BE2C (cell line): ENCODE measurements around the gene FKBP5.
"Not testable (repeated sequence)": the region's sequence is repeated elsewhere in the genome, so short reads cannot be mapped to it uniquely, and the experiment has no call there.

ENCODE experiments used
- DNase-seq: peaks from one replicate; pipeline ENCODE4 v3.0.0-alpha.2; 2020
- H3K27me3 ChIP-seq: fragments of 250-450 bp; sonication (Bioruptor Pico); 2 replicates; pipeline ENCODE4 v1.5.1; 2020; ENCODE audit warnings: mild to moderate bottlenecking
- H3K36me3 ChIP-seq: fragments of 250-450 bp; sonication (Bioruptor Pico); 2 replicates; pipeline ENCODE4 v1.5.1; 2020; ENCODE audit warnings: mild to moderate bottlenecking
- H3K4me1 ChIP-seq: fragments of 250-450 bp; sonication (Bioruptor Pico); 2 replicates; pipeline ENCODE4 v1.5.1; 2020
- H3K4me3 ChIP-seq: 2 replicates; pipeline ENCODE4 v1.5.1; 2011; ENCODE audit warnings: low read depth, low read length
- H3K9me3 ChIP-seq: fragments of 250-450 bp; sonication (Bioruptor Pico); 2 replicates; pipeline ENCODE4 v1.5.1; 2020
- CTCF ChIP-seq: IDR thresholded peaks from 2 replicates; pipeline ENCODE4 v1.5.1; 2012; ENCODE audit warnings: mild to moderate bottlenecking, low read depth, low read length

Gene FKBP5

GRCh38 chr6:35581633-35582032 is 107.1 kb downstream of the FKBP5 start:
- peaks cover 11% of the 10 kb centered on the region for H3K4me1 ChIP-seq
- peaks cover 19% of the 10 kb centered on the region for H3K36me3 ChIP-seq
- H3K27me3 ChIP-seq = no peaks in the 10 kb centered on the region
- H3K9me3 ChIP-seq = no peaks in the 10 kb centered on the region
- H3K4me3 ChIP-seq = no peak overlapping the region
- no peak for DNase-seq
- TF ChIP-seq CTCF = no peak

- TF ChIP-seq CTCF = no peak
- no peaks in the 10 kb centered on the region for H3K9me3 ChIP-seq
- no peaks in the 10 kb centered on the region for H3K27me3 ChIP-seq
- peaks cover 26% of the 10 kb centered on the region for H3K36me3 ChIP-seq
- H3K4me3 ChIP-seq = no peak overlapping the region
- DNase-seq = no peak
- peaks cover 10% of the 10 kb centered on the region for H3K4me1 ChIP-seq
Measured at GRCh38 chr6:35580836-35581235, 107.9 kb downstream of the FKBP5 start.

- Histone ChIP-seq H3K4me1 (no peaks in the 10 kb centered on the region), H3K4me3 (no peak overlapping the region), H3K36me3 (peaks cover 40% of the 10 kb centered on the region), H3K9me3 (no peaks in the 10 kb centered on the region), H3K27me3 (no peaks in the 10 kb centered on the region)
- no peak for DNase-seq
- no peak for TF ChIP-seq CTCF
Measured at GRCh38 chr6:35576682-35577081, 112.0 kb downstream of the FKBP5 start.

- Histone ChIP-seq H3K36me3 (peaks cover 32% of the 10 kb centered on the region), H3K27me3 (no peaks in the 10 kb centered on the region), H3K9me3 (no peaks in the 10 kb centered on the region), H3K4me3 (no peak overlapping the region), H3K4me1 (no peaks in the 10 kb centered on the region)
- no peak for TF ChIP-seq CTCF
- no peak for DNase-seq
Measured at GRCh38 chr6:35573495-35574110, 115.1 kb downstream of the FKBP5 start.

- DNase-seq, H3K9me3 ChIP-seq, H3K4me1 ChIP-seq, H3K27me3 ChIP-seq, H3K4me3 ChIP-seq: not testable (repeated sequence)
- H3K36me3 ChIP-seq = peaks cover 20% of the 10 kb centered on the region
Measured at GRCh38 chr6:35570885-35571330, 117.8 kb downstream of the FKBP5 start.

- peak; percentile 49 for DNase-seq
- TF ChIP-seq CTCF = peak; percentile 58
- Histone ChIP-seq H3K4me3 (no peak overlapping the region), H3K36me3 (peaks cover 7% of the 10 kb centered on the region), H3K27me3 (no peaks in the 10 kb centered on the region), H3K9me3 (no peaks in the 10 kb centered on the region), H3K4me1 (no peaks in the 10 kb centered on the region)
Measured at GRCh38 chr6:35569011-35569461, 119.7 kb downstream of the FKBP5 start.
